Sigmoid colon (tissue), 7 donors: ENCODE results near the gene NUB1. TPM values are rescaled to one million over a fixed set of nuclear protein-coding genes. Genes with fewer than 3 reads are reported as not detected.

Source experiments
- DNase-seq: peaks from one replicate; pipeline ENCODE4 v3.0.0-alpha.2; 2019
- H3K27ac ChIP-seq, 4 donors: fragments of 200-600 bp; sonication (generic); one replicate each; pipeline ENCODE4 v1.5.1; 2016 to 2019; ENCODE audit warnings: mild to moderate bottlenecking in 1 of 4
- H3K27me3 ChIP-seq, 3 donors: fragments of 200-600 bp; sonication (generic); one replicate each; pipeline ENCODE4 v1.5.1; 2019; ENCODE audit warnings: mild to moderate bottlenecking in 1 of 3
- H3K36me3 ChIP-seq, 4 donors: fragments of 200-600 bp; sonication (generic); one replicate each; pipeline ENCODE4 v1.5.1; 2016 to 2019
- H3K4me1 ChIP-seq, 4 donors: fragments of 200-600 bp; sonication (generic); one replicate each; pipeline ENCODE4 v1.5.1; 2017 to 2019
- H3K4me3 ChIP-seq, 4 donors: fragments of 200-600 bp; sonication (generic); one replicate each; pipeline ENCODE4 v1.5.1; 2017 to 2019; ENCODE audit warnings: mild to moderate bottlenecking in 2 of 4, moderate library complexity in 1 of 4
- H3K9me3 ChIP-seq, 4 donors: fragments of 200-600 bp in 3 of 4; sonication (generic) in 3 of 4; one replicate each; pipeline versions ENCODE4 v1.5.1 to v1.6.1; 2013 to 2019
- CTCF ChIP-seq, 4 experiments: fragments of 450-650 bp in 3 of 4; fragments of 200-600 bp in 1 of 4; IDR thresholded peaks; one replicate each; pipeline ENCODE4 v1.5.1; 2016 to 2019; ENCODE audit warnings: antibody characterized with exemption in 4 of 4, mild to moderate bottlenecking in 3 of 4, moderate library complexity in 2 of 4
- EP300 ChIP-seq, 4 donors: sonication (generic); formaldehyde crosslinking; IDR thresholded peaks; one replicate each; pipeline ENCODE4 v1.6.1; 2017; ENCODE audit warnings: antibody characterized with exemption in 4 of 4
- POLR2A ChIP-seq, 2 donors: fragments of 450-650 bp; IDR thresholded peaks; one replicate each; pipeline ENCODE4 v1.6.1; 2016; ENCODE audit warnings: antibody characterized with exemption in 2 of 2, mild to moderate bottlenecking in 2 of 2, moderate library complexity in 2 of 2
- POLR2AphosphoS5 ChIP-seq, 4 donors: sonication (generic); formaldehyde crosslinking; IDR thresholded peaks; one replicate each; pipeline ENCODE4 v1.6.1; 2017; ENCODE audit warnings: antibody characterized with exemption in 4 of 4
- WGBS, 2 donors: extraction: QIAGEN DNeasy Blood & Tissue Kit; methylation state at CpG; one replicate each; pipeline ENCODE4 v1.1.7; 2013; 5-methylcytosine and 5-hydroxymethylcytosine counted together
- intact Hi-C: fragments of 100-400 bp; cut with DNase I; formaldehyde crosslinking; loops from one replicate; pipeline ENCODE4 v1.15.1; 2023
- polyA plus RNA-seq, 3 donors: library from polyadenylated mRNA; stranded (reverse); fragments of 200-250 nt; gene quantifications; one replicate each; pipeline ENCODE4 v1.2.3, GENCODE V29; 2013
- total RNA-seq, 4 donors: library from RNA; depleted of rRNA; stranded (reverse); fragments of >200 nt; gene quantifications; one replicate each; pipeline ENCODE4 v1.1.0, GENCODE V29; 2016
- donor health status: healthy with polysubstance abuse.
- donor health status: Bipolar disorder and iron deficiency.
- donor health status: healthy.

The NUB1 gene
- total and polyA plus RNA-seq, 7 donors: 36.6 to 73.8 (median 50.1) TPM

GRCh38 chr7:151348970-151349369 is 7.4 kb downstream of the NUB1 start:
- Histone ChIP-seq H3K27me3 (no peaks in the 10 kb centered on the region), H3K4me3 (no peak overlapping the region), H3K9me3 (no peaks in the 10 kb centered on the region), H3K36me3 (peaks cover 16 to 86% (median 34%) of the 10 kb centered on the region in 4 donors), H3K4me1 (peaks cover 0 to 18% (median 2%) of the 10 kb centered on the region in 4 donors), H3K27ac (peak overlapping the region; percentile 48 to 68 (median 62))
- intact Hi-C loops: no loop called here
- WGBS, 2 donors: 60 to 74% methylated on average over 4 of the region's 4 CpGs
- peak in 1 of 4 donors; percentile 7 for TF ChIP-seq POLR2AphosphoS5 (IDR thresholded peaks at IDR 0.05)
- TF ChIP-seq CTCF (IDR thresholded peaks at IDR 0.05): no peak
- no peak for DNase-seq

DNA sequence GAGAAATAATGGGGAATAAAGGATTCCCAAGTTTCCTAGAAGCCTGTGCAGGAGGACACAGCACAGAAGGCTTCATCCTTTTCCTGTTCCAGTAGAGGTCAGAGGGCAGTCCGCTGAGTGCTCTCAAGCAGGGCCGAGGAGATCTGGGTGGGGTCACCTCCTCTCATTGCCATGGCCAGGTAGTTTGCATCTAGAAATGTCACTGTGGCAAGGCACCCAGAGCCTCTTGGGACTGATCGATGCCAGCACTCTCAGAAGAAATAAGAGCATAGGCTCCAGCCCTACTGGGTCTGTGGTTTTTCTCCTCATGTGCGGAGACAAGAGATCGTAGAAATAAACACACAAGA is 7.9 kb downstream of the NUB1 start:
- Histone ChIP-seq H3K27me3 (no peaks in the 10 kb centered on the region), H3K27ac (peak overlapping the region; percentile 48 to 68 (median 62)), H3K9me3 (no peaks in the 10 kb centered on the region), H3K4me1 (peaks cover 0 to 18% (median 2%) of the 10 kb centered on the region in 4 donors), H3K36me3 (peaks cover 16 to 90% (median 35%) of the 10 kb centered on the region in 4 donors), H3K4me3 (peak overlapping the region in 1 of 4 donors; percentile 34)
- no peak for TF ChIP-seq POLR2AphosphoS5 (IDR thresholded peaks at IDR 0.05)
- intact Hi-C loops: no loop called here
- no peak for DNase-seq
- WGBS, 2 donors: 30 to 39% methylated on average over 5 of the region's 5 CpGs

- Histone ChIP-seq H3K4me1 (peaks cover 0 to 18% (median 2%) of the 10 kb centered on the region in 4 donors), H3K36me3 (peaks cover 17 to 92% (median 38%) of the 10 kb centered on the region in 4 donors), H3K27me3 (no peaks in the 10 kb centered on the region), H3K9me3 (no peaks in the 10 kb centered on the region), H3K27ac (no peak overlapping the region), H3K4me3 (no peak overlapping the region)
- no peak for DNase-seq
- no peak for TF ChIP-seq POLR2AphosphoS5 (IDR thresholded peaks at IDR 0.05)
- TF ChIP-seq EP300 (IDR thresholded peaks at IDR 0.05): no peak
- no peak for TF ChIP-seq POLR2A (IDR thresholded peaks at IDR 0.05)
- no peak for TF ChIP-seq CTCF (IDR thresholded peaks at IDR 0.05)
- 61 to 75% methylated on average over 8 of the region's 8 CpGs for WGBS, 2 donors
- intact Hi-C loops: no loop called here
Observed at GRCh38 chr7:151351027-151351426, 9.4 kb downstream of the NUB1 start.

DNA sequence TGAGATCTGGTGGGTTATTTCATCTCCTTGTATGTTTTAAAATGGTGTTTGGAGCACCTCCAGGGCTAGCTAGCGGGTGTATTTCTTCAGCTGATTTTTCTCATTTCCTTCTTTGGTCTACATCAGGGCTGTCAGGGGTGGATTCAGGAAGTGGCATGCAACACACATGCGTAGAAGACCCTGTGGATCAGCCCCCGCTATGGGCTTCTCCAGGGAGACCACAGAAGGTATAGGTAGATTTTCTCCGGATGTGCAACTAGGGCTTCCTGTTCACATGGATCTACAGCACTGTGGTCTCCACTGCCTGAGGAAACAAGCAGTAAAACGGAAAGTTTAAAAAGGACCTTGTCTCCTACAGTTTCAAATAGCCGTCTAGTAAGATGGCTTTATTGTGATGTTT is 10.4 kb downstream of the NUB1 start:
- H3K4me3 ChIP-seq: no peak overlapping the region
- DNase-seq: no peak
- peaks cover 22 to 92% (median 44%) of the 10 kb centered on the region in 4 donors for H3K36me3 ChIP-seq

GRCh38 chr7:151352512-151352911 is 10.9 kb downstream of the NUB1 start:
- no peaks in the 10 kb centered on the region for H3K9me3 ChIP-seq
- no peak overlapping the region for H3K27ac ChIP-seq
- WGBS, 2 donors: 72 to 74% methylated on average over 5 of the region's 5 CpGs
- no peaks in the 10 kb centered on the region for H3K27me3 ChIP-seq
- no peak for DNase-seq
- intact Hi-C loops: no loop called here
- H3K4me1 ChIP-seq: peaks cover 0 to 18% (median 2%) of the 10 kb centered on the region in 4 donors
- no peak overlapping the region for H3K4me3 ChIP-seq
- TF ChIP-seq POLR2AphosphoS5 (IDR thresholded peaks at IDR 0.05) (no peak), EP300 (IDR thresholded peaks at IDR 0.05) (no peak), CTCF (IDR thresholded peaks at IDR 0.05) (no peak), POLR2A (IDR thresholded peaks at IDR 0.05) (no peak)
- H3K36me3 ChIP-seq: peaks cover 25 to 92% (median 48%) of the 10 kb centered on the region in 4 donors

More for the DNA sequence above, 10.4 kb downstream of the NUB1 start:
- 52 to 84% methylated on average over 6 of the region's 6 CpGs for WGBS, 2 donors
- Histone ChIP-seq H3K4me1 (peaks cover 0 to 18% (median 2%) of the 10 kb centered on the region in 4 donors), H3K9me3 (no peaks in the 10 kb centered on the region), H3K27ac (no peak overlapping the region), H3K27me3 (no peaks in the 10 kb centered on the region)
- TF ChIP-seq EP300 (IDR thresholded peaks at IDR 0.05) (no peak), POLR2AphosphoS5 (IDR thresholded peaks at IDR 0.05) (no peak), POLR2A (IDR thresholded peaks at IDR 0.05) (no peak), CTCF (IDR thresholded peaks at IDR 0.05) (no peak)
- intact Hi-C loops: no loop called here
